Measurements from ENCODE around the gene NECAP2. TPM values are rescaled to one million over a fixed set of nuclear protein-coding genes. Genes with fewer than 3 reads are reported as not detected.
"Not testable (repeated sequence)": the region's sequence is repeated elsewhere in the genome, so short reads cannot be mapped to it uniquely, and the experiment has no call there.

The NECAP2 gene
- total and polyA plus RNA-seq, 2 of the 4 experiments (the other 2 are of a cell fraction), result 80.5 to 85.1 TPM

GRCh38 chr1:16487011-16487410 lies 46.5 kb downstream of the NECAP2 start:
- H4K20me1 ChIP-seq (ENCODE audit: insufficient read depth, low read length); H3K4me2 ChIP-seq (ENCODE audit: low read depth, low read length); CTCF ChIA-PET; dilution Hi-C loops (cut with HindIII; ENCODE audit: low sequenced_read_pairs, unreplicated experiment); H3K23ac ChIP-seq (ENCODE audit: low read depth, low read length); H3K9me3 ChIP-seq (ENCODE audit: control insufficient read depth, insufficient read depth, low read length); H3K9me1 ChIP-seq (ENCODE audit: insufficient read depth, low read length); H3K27ac ChIP-seq (ENCODE audit: insufficient read depth, low read length); H2BK120ac ChIP-seq (ENCODE audit: low read depth, low read length); in situ Hi-C loops (cut with MboI; ENCODE audit: low sequenced_read_pairs); POLR2A ChIA-PET (ENCODE audit: unreplicated experiment); BruUV-seq (replicated peaks); H3K18ac ChIP-seq (ENCODE audit: low read depth, low read length); H3K56ac ChIP-seq (ENCODE audit: extremely low read depth, insufficient read depth, low read length); H3K9ac ChIP-seq (ENCODE audit: low read depth, low read length); H2AK5ac ChIP-seq (ENCODE audit: low read depth, low read length); H3K14ac ChIP-seq (replicated peaks; ENCODE audit: low read depth, low read length); H4K8ac ChIP-seq (ENCODE audit: low read depth in 2 of 2, low read length in 2 of 2); H2BK15ac ChIP-seq (ENCODE audit: low read depth, low read length); DNase-seq; H3K4me3 ChIP-seq (ENCODE audit: insufficient read depth, low read depth, low read length); H4K5ac ChIP-seq (ENCODE audit: low read depth, low read length); H2AFZ ChIP-seq (replicated peaks; ENCODE audit: low read length, poor library complexity); H4K91ac ChIP-seq (ENCODE audit: insufficient read depth, low read depth, low read length); H3K27me3 ChIP-seq (ENCODE audit: control insufficient read depth, insufficient read depth, low read length); H2BK5ac ChIP-seq (ENCODE audit: low read depth, low read length, poor library complexity, severe bottlenecking); H3K4me1 ChIP-seq (ENCODE audit: control insufficient read depth, insufficient read depth, low read length); intact Hi-C loops (cut with micrococcal nuclease); ATAC-seq (ENCODE audit: low read depth); H2BK20ac ChIP-seq (ENCODE audit: low read depth, low read length); H2AK9ac ChIP-seq (replicated peaks; ENCODE audit: low read depth, low read length, poor library complexity); H3K4ac ChIP-seq (ENCODE audit: low read depth, low read length): not testable (repeated sequence)
- Histone ChIP-seq H3K36me3 (ENCODE audit: control insufficient read depth, insufficient read depth, low read length) (peaks cover 41% of the 10 kb centered on the region), H3K79me1 (ENCODE audit: low read depth in 1 of 2, low read length in 2 of 2) (peaks cover 0 to 13% of the 10 kb centered on the region in 2 experiments; a peak in 1 of 4 replicates)

DNA sequence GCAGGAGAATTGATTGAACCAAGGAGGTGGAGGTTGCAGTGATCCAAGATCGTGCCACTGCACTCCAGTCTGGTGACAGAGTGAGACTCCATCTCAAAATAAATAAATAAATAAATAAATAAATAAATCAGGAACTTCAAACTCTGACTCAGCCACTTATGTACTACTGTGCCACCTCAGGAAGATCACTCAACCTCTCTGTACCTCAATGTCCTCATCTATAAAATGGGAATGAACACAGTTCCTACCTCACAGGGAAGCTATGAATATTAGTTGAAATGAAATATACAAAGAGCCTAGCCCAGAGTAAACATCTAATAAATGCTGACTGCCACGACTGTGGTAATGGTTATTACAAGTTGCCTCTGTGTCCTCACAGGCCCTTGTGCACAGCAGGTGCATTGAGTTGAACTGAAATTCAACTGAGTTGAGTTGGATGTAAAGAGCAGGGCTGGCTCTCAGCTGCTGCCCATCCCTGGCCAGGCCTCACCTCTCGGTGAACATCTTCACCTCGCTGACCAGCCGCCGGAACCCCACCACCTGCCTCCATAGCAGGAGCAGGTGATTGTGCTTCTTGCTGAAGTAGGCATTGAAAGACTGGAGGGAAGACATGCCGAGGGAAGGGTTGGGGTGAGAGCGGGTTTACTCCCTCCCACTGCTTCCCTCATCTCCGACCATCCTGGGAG lies 48.8 kb downstream of the NECAP2 start:
- BruUV-seq (replicated peaks); H4K20me1 ChIP-seq (ENCODE audit: insufficient read depth, low read length); in situ Hi-C loops (cut with MboI; ENCODE audit: low sequenced_read_pairs); H3K56ac ChIP-seq (ENCODE audit: extremely low read depth, insufficient read depth, low read length); H3K27ac ChIP-seq (ENCODE audit: insufficient read depth, low read length); H2BK20ac ChIP-seq (ENCODE audit: low read depth, low read length); H4K8ac ChIP-seq (ENCODE audit: low read depth in 2 of 2, low read length in 2 of 2); POLR2A ChIA-PET (ENCODE audit: unreplicated experiment); H3K27me3 ChIP-seq (ENCODE audit: control insufficient read depth, insufficient read depth, low read length); H3K4me1 ChIP-seq (ENCODE audit: control insufficient read depth, insufficient read depth, low read length); H3K9ac ChIP-seq (ENCODE audit: low read depth, low read length); H3K4ac ChIP-seq (ENCODE audit: low read depth, low read length); intact Hi-C loops (cut with micrococcal nuclease); DNase-seq; H3K9me3 ChIP-seq (ENCODE audit: control insufficient read depth, insufficient read depth, low read length); H2AK5ac ChIP-seq (ENCODE audit: low read depth, low read length); H3K4me2 ChIP-seq (ENCODE audit: low read depth, low read length); H2AFZ ChIP-seq (replicated peaks; ENCODE audit: low read length, poor library complexity); H3K9me1 ChIP-seq (ENCODE audit: insufficient read depth, low read length); ATAC-seq (ENCODE audit: low read depth); H2BK120ac ChIP-seq (ENCODE audit: low read depth, low read length); H3K14ac ChIP-seq (replicated peaks; ENCODE audit: low read depth, low read length); H3K23ac ChIP-seq (ENCODE audit: low read depth, low read length); H4K5ac ChIP-seq (ENCODE audit: low read depth, low read length); CTCF ChIA-PET; H2BK15ac ChIP-seq (ENCODE audit: low read depth, low read length); dilution Hi-C loops (cut with HindIII; ENCODE audit: low sequenced_read_pairs, unreplicated experiment); H3K18ac ChIP-seq (ENCODE audit: low read depth, low read length); H3K4me3 ChIP-seq (ENCODE audit: insufficient read depth, low read depth, low read length); H2AK9ac ChIP-seq (replicated peaks; ENCODE audit: low read depth, low read length, poor library complexity); H2BK5ac ChIP-seq (ENCODE audit: low read depth, low read length, poor library complexity, severe bottlenecking); H4K91ac ChIP-seq (ENCODE audit: insufficient read depth, low read depth, low read length): not testable (repeated sequence)
- Histone ChIP-seq H3K79me1 (ENCODE audit: low read depth in 1 of 2, low read length in 2 of 2) (peaks cover 0 to 32% of the 10 kb centered on the region in 2 experiments; a peak in 2 of 4 replicates), H3K36me3 (ENCODE audit: control insufficient read depth, insufficient read depth, low read length) (peaks cover 31% of the 10 kb centered on the region)
- WGBS, 2 experiments (ENCODE audit: extremely low coverage in 2 of 2, insufficient read length in 1 of 2), result 100% methylated on average over 1 of the region's 9 CpGs; no CpG with 5 or more reads in 1 of the 2 experiments
